ENCODE results near the gene NAPEPLD.

The NAPEPLD gene

DNA sequence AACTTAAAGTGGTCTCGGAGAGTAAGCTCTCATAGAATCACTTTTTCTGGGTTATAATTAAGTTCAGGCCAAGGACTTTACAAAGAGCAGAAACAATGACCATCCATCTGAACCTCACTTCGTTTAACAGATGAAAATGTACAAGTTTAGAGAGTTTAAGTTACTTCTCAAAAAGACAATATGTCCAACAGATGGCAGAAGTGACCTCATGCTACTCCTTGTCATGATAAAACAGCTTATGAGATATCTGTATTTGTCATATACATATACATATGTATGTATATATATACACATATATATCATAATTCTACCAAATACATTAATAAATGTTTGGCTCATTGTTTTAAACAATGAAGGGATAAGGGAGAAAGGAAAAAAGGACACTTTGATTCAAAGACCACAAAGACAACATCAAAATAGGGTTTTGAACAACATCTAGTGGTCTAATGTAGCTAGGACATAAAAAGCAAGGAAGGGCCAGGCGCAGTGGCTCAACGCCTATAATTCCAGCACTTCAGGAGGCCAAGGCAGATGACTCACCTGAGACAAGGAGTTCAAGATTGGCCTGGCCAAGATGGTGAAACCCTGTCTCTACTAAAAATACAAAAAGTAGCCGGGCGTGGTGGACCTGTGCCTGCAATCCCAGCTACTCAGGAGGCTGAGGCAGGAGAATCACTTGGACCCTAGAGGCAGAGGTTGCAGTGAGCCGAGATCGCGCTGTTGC is 17.8 kb downstream of the NAPEPLD start:
- no peak overlapping the region for H3K4me3 ChIP-seq (ENCODE audit: low read length)
- no peak for DNase-seq (ENCODE audit: low read depth)
- TF ChIP-seq, protein P1, sequence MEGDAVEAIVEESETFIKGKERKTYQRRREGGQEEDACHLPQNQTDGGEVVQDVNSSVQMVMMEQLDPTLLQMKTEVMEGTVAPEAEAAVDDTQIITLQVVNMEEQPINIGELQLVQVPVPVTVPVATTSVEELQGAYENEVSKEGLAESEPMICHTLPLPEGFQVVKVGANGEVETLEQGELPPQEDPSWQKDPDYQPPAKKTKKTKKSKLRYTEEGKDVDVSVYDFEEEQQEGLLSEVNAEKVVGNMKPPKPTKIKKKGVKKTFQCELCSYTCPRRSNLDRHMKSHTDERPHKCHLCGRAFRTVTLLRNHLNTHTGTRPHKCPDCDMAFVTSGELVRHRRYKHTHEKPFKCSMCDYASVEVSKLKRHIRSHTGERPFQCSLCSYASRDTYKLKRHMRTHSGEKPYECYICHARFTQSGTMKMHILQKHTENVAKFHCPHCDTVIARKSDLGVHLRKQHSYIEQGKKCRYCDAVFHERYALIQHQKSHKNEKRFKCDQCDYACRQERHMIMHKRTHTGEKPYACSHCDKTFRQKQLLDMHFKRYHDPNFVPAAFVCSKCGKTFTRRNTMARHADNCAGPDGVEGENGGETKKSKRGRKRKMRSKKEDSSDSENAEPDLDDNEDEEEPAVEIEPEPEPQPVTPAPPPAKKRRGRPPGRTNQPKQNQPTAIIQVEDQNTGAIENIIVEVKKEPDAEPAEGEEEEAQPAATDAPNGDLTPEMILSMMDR (conservative IDR thresholded peaks at IDR 0.05; ENCODE audit: low read length): no peak

DNA sequence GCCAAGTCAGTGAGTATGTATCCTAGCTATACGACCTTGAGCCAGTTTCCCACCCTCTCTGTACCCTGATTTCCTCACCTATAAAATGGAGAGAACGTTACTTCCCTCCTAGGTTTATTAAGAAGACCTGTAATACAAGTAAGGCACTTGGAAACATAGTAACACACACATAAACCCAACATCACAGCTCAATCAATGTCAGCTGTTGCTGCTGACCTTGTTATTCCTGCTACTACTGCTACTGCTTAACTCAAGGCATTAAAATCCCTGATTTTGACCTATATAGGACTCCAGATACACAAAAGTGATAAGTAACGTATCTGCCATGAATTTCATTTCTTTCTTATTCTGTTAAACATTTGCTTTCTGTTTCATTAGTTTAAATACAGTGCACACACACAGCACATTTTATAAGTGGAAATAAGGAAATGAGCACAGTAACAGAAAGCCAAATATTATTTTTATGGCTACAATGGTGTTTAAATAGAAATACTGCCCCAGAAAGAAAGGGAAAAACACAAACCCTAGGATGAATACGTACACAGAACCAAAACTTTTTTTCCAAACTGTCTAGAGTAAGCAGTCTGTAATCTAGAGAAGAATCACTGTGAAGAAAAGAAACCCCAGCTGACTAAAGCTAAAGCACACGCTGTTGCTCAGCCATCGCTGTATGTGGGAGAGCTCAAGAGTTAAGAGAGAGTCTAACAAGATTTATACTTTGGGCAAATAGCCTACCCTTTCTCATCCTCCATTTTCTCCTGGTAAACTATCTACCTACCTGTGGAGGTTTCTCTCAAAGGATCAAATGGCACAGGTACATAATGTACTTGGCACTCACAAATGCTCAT is 19.0 kb downstream of the NAPEPLD start:
- TF ChIP-seq, protein P1 (conservative IDR thresholded peaks at IDR 0.05; ENCODE audit: low read length): no peak
- no peak overlapping the region for H3K4me3 ChIP-seq (ENCODE audit: low read length)
- no peak for DNase-seq (ENCODE audit: low read depth)

DNA sequence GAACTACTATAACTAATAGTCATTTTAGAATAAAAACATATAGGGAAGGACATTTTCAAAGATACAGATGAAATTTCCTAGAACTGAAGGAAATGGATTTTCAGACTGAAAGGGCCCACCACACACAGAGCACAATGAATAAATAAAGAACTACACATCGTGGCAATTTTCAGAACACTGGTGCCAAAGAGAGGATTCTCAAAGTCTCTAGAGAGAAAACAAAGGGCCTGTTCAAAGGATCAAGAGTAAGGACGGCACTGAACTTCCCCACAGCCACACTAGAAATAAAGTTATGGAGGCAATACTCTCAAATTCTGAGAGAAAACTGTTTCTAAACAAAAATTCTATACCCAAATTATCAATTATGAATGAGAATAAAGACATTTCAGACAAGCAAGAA is 21.9 kb downstream of the NAPEPLD start:
- TF ChIP-seq, protein P1 (conservative IDR thresholded peaks at IDR 0.05; ENCODE audit: low read length): no peak
- no peak for DNase-seq (ENCODE audit: low read depth)
- no peak overlapping the region for H3K4me3 ChIP-seq (ENCODE audit: low read length)

DNA sequence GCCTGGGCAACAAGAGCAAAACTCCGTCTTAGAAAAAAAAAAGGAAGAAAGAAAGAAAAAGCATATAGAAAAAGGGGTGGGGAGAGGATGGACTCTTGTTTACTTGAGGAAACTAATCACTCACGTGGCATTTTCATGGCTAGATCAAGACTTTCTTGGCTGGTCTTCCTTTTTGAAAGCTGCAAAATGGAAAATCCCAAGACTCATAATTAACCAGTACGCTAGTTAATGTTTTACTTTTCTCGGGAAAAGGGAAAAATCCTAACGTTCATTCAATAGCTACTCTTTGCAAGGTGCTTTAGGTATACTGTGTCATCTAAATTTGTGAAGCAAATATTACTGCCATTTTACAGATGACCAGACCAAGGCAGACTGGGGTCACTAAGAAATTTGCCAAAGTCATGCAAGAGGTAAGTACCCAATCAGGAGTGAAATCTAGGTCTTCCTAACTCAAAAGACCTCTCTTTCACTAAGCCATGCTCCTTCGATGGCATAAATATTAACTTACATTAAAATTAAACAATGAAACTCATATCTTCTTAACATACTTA is 24.4 kb downstream of the NAPEPLD start:
- no peak overlapping the region for H3K4me3 ChIP-seq (ENCODE audit: low read length)
- TF ChIP-seq, protein P1 (conservative IDR thresholded peaks at IDR 0.05; ENCODE audit: low read length): no peak
- DNase-seq (ENCODE audit: low read depth): no peak

DNA sequence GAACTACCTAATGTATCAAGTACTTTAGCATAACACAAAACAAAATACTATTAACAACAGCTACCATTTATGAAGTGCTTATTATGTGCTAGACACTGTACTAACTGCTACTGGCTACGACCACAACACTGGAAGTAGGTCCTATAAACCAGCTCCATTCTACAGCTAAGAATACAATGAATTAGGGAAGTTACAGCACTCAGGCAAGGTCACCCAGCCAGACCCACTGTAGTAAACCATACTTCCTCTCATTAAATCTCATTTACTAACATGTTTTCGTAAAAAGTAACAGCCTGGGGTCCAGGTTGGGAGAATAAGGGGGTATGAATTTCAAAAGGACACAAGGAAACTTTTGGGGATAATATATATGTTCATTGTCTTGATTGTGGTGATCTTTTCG is 25.4 kb downstream of the NAPEPLD start:
- H3K4me3 ChIP-seq (ENCODE audit: low read length): no peak overlapping the region
- TF ChIP-seq, protein P1 (conservative IDR thresholded peaks at IDR 0.05; ENCODE audit: low read length): no peak
- DNase-seq (ENCODE audit: low read depth): no peak

DNA sequence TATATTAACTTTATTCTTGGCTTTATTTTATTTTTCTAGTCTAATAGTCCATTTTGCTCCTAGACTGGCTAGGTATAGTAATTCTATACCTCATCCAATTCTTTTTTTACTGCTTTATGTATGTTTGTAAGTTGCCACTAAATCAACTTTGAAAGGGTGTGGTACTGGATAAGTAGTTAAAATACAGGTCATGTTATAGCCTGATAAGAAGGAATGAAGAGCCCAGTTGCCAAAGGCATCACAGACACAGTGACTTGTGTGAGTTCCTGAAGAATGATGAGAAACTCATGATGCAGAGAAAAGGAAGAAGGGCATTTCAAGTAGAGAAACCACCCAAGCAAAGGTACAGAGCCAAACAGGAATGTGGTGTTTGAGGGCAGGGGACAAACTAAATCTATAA is 27.3 kb downstream of the NAPEPLD start:
- H3K4me3 ChIP-seq (ENCODE audit: low read length): no peak overlapping the region
- TF ChIP-seq, protein P1 (conservative IDR thresholded peaks at IDR 0.05; ENCODE audit: low read length): no peak
- DNase-seq (ENCODE audit: low read depth): no peak

Measured in AG10803 (cell line).